HEK293 (cell line): Measurements from ENCODE around the gene NTMT1.

Experiments used
- BCL11A ChIP-seq: fragments of 450-650 bp; formaldehyde crosslinking; IDR thresholded peaks from 2 replicates; pipeline ENCODE4 v1.5.1; 2016; ENCODE audit warnings: low read depth, missing biosample characterization, missing genetic modification characterization
- KLF10 ChIP-seq: fragments of 450-650 bp; IDR thresholded peaks from 2 replicates; pipeline ENCODE4 v1.5.1; 2018; ENCODE audit warnings: missing biosample characterization, mild to moderate bottlenecking, missing genetic modification characterization
- KLF7 ChIP-seq: fragments of 450-650 bp; formaldehyde crosslinking; IDR thresholded peaks from 2 replicates; pipeline ENCODE4 v1.5.1; 2016; ENCODE audit warnings: missing biosample characterization, missing genetic modification characterization, borderline replicate concordance
- SALL2 ChIP-seq: fragments of 450-650 bp; formaldehyde crosslinking; IDR thresholded peaks from 2 replicates; pipeline ENCODE4 v1.5.0; 2017; ENCODE audit warnings: missing biosample characterization, mild to moderate bottlenecking, missing genetic modification characterization, borderline replicate concordance
- YY1 ChIP-seq: fragments of 450-650 bp; formaldehyde crosslinking; IDR thresholded peaks from 2 replicates; pipeline ENCODE4 v1.5.1; 2018; ENCODE audit warnings: missing biosample characterization, missing genetic modification characterization
- ZBTB1 ChIP-seq: fragments of 450-650 bp; formaldehyde crosslinking; IDR thresholded peaks from 2 replicates; pipeline ENCODE4 v1.5.1; 2016; ENCODE audit warnings: missing biosample characterization, missing genetic modification characterization
- ZBTB7A ChIP-seq: fragments of 450-650 bp; formaldehyde crosslinking; IDR thresholded peaks from 2 replicates; pipeline ENCODE4 v1.5.1; 2016; ENCODE audit warnings: low read depth, missing biosample characterization, missing genetic modification characterization
- ZNF10 ChIP-seq: fragments of 450-650 bp; formaldehyde crosslinking; IDR thresholded peaks from 2 replicates; pipeline ENCODE4 v1.5.1; 2017; ENCODE audit warnings: missing biosample characterization, missing genetic modification characterization
- ZNF121 ChIP-seq: fragments of 450-650 bp; formaldehyde crosslinking; IDR thresholded peaks from 2 replicates; pipeline ENCODE4 v1.5.1; 2016; ENCODE audit warnings: missing biosample characterization, missing genetic modification characterization
- ZNF140 ChIP-seq: fragments of 450-650 bp; formaldehyde crosslinking; IDR thresholded peaks from 2 replicates; pipeline ENCODE4 v1.5.1; 2016; ENCODE audit warnings: missing biosample characterization, missing genetic modification characterization
- ZNF19 ChIP-seq: fragments of 450-650 bp; formaldehyde crosslinking; IDR thresholded peaks from 2 replicates; pipeline ENCODE4; 2016; ENCODE audit warnings: missing biosample characterization, missing genetic modification characterization, low read depth
- ZNF214 ChIP-seq: fragments of 450-650 bp; formaldehyde crosslinking; IDR thresholded peaks from 2 replicates; pipeline ENCODE4 v1.5.1; 2017; ENCODE audit warnings: missing biosample characterization, mild to moderate bottlenecking, missing genetic modification characterization, borderline replicate concordance
- ZNF391 ChIP-seq: fragments of 450-650 bp; formaldehyde crosslinking; IDR thresholded peaks from 2 replicates; pipeline ENCODE4 v1.5.1; 2016; ENCODE audit warnings: low read depth, missing biosample characterization, missing genetic modification characterization, borderline replicate concordance
- ZNF514 ChIP-seq: fragments of 450-650 bp; formaldehyde crosslinking; IDR thresholded peaks from 2 replicates; pipeline ENCODE4 v1.5.1; 2016; ENCODE audit warnings: missing biosample characterization, missing genetic modification characterization
- ZNF610 ChIP-seq: fragments of 450-650 bp; formaldehyde crosslinking; IDR thresholded peaks from 2 replicates; pipeline ENCODE4 v1.5.1; 2016; ENCODE audit warnings: missing biosample characterization, missing genetic modification characterization, borderline replicate concordance
- ZNF639 ChIP-seq: fragments of 450-650 bp; formaldehyde crosslinking; IDR thresholded peaks from 2 replicates; pipeline ENCODE4 v1.5.1; 2016; ENCODE audit warnings: missing biosample characterization, missing genetic modification characterization
- ZNF701 ChIP-seq: fragments of 450-650 bp; formaldehyde crosslinking; IDR thresholded peaks from 2 replicates; pipeline ENCODE4 v1.5.1; 2016; ENCODE audit warnings: missing biosample characterization, missing genetic modification characterization
- ZNF843 ChIP-seq: fragments of 450-650 bp; formaldehyde crosslinking; IDR thresholded peaks from 2 replicates; pipeline ENCODE4 v1.5.1; 2016; ENCODE audit warnings: missing biosample characterization, missing genetic modification characterization
- TF ChIP-seq, protein P1 (sequence below): fragments of 450-650 bp; formaldehyde crosslinking; IDR thresholded peaks from 2 replicates; pipeline ENCODE4 v1.5.1; 2017; ENCODE audit warnings: missing biosample characterization, missing genetic modification characterization
- TF ChIP-seq, protein P2 (sequence below): fragments of 450-650 bp; formaldehyde crosslinking; IDR thresholded peaks from 2 replicates; pipeline ENCODE4; 2016; ENCODE audit warnings: missing biosample characterization, missing genetic modification characterization
- TF ChIP-seq, protein P3 (sequence below): fragments of 450-650 bp; formaldehyde crosslinking; IDR thresholded peaks from 2 replicates; pipeline ENCODE4 v1.5.1; 2016; ENCODE audit warnings: missing biosample characterization, missing genetic modification characterization
- TF ChIP-seq, protein P4 (sequence below): fragments of 450-650 bp; formaldehyde crosslinking; IDR thresholded peaks from 2 replicates; pipeline ENCODE4 v1.5.1; 2016; ENCODE audit warnings: missing biosample characterization, missing genetic modification characterization, borderline replicate concordance
- TF ChIP-seq, protein P5 (sequence below): fragments of 450-650 bp; formaldehyde crosslinking; IDR thresholded peaks from 2 replicates; pipeline ENCODE4 v1.5.1; 2017; ENCODE audit warnings: missing biosample characterization, missing genetic modification characterization

NTMT1 gene

GRCh38 chr9:129641750-129642585 lies 16.0 kb downstream of the NTMT1 start, which contains the start of gene ASB6 (continued):
- TF ChIP-seq SALL2: no peak
- TF ChIP-seq, protein P1, sequence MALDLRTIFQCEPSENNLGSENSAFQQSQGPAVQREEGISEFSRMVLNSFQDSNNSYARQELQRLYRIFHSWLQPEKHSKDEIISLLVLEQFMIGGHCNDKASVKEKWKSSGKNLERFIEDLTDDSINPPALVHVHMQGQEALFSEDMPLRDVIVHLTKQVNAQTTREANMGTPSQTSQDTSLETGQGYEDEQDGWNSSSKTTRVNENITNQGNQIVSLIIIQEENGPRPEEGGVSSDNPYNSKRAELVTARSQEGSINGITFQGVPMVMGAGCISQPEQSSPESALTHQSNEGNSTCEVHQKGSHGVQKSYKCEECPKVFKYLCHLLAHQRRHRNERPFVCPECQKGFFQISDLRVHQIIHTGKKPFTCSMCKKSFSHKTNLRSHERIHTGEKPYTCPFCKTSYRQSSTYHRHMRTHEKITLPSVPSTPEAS: no peak
- no peak for TF ChIP-seq ZNF19 (tag by site-specific recombination)
- no peak for TF ChIP-seq ZNF701
- no peak for TF ChIP-seq ZBTB1 (tag by site-specific recombination)
- TF ChIP-seq ZNF391: peak; percentile 90; the same call in 1 of the 2 replicates
- peak; percentile 96 for TF ChIP-seq ZNF10 (tag by site-specific recombination)
- peak; percentile 85 for TF ChIP-seq ZNF639
- no peak for TF ChIP-seq ZNF214 (tag by site-specific recombination)
- peak; percentile 92 for TF ChIP-seq KLF10 (tag by site-specific recombination)
- TF ChIP-seq ZNF610 (tag by site-specific recombination): 0 out of 2 replicates have a peak, but pooled peaks have one; percentile 39
- TF ChIP-seq, protein P2, sequence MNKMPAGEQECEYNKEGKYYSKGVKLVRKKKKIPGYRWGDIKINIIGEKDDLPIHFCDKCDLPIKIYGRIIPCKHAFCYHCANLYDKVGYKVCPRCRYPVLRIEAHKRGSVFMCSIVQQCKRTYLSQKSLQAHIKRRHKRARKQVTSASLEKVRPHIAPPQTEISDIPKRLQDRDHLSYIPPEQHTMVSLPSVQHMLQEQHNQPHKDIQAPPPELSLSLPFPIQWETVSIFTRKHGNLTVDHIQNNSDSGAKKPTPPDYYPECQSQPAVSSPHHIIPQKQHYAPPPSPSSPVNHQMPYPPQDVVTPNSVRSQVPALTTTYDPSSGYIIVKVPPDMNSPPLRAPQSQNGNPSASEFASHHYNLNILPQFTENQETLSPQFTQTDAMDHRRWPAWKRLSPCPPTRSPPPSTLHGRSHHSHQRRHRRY (tag by site-specific recombination): no peak
- peak; percentile 75 for TF ChIP-seq ZNF843 (tag by site-specific recombination)
- TF ChIP-seq, protein P3, sequence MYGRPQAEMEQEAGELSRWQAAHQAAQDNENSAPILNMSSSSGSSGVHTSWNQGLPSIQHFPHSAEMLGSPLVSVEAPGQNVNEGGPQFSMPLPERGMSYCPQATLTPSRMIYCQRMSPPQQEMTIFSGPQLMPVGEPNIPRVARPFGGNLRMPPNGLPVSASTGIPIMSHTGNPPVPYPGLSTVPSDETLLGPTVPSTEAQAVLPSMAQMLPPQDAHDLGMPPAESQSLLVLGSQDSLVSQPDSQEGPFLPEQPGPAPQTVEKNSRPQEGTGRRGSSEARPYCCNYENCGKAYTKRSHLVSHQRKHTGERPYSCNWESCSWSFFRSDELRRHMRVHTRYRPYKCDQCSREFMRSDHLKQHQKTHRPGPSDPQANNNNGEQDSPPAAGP (tag by site-specific recombination): peak; percentile 96
- TF ChIP-seq YY1 (tag by site-specific recombination): peak; percentile 44; the same call in 1 of the 2 replicates
- no peak for TF ChIP-seq ZNF121 (tag by site-specific recombination)
- TF ChIP-seq, protein P4, sequence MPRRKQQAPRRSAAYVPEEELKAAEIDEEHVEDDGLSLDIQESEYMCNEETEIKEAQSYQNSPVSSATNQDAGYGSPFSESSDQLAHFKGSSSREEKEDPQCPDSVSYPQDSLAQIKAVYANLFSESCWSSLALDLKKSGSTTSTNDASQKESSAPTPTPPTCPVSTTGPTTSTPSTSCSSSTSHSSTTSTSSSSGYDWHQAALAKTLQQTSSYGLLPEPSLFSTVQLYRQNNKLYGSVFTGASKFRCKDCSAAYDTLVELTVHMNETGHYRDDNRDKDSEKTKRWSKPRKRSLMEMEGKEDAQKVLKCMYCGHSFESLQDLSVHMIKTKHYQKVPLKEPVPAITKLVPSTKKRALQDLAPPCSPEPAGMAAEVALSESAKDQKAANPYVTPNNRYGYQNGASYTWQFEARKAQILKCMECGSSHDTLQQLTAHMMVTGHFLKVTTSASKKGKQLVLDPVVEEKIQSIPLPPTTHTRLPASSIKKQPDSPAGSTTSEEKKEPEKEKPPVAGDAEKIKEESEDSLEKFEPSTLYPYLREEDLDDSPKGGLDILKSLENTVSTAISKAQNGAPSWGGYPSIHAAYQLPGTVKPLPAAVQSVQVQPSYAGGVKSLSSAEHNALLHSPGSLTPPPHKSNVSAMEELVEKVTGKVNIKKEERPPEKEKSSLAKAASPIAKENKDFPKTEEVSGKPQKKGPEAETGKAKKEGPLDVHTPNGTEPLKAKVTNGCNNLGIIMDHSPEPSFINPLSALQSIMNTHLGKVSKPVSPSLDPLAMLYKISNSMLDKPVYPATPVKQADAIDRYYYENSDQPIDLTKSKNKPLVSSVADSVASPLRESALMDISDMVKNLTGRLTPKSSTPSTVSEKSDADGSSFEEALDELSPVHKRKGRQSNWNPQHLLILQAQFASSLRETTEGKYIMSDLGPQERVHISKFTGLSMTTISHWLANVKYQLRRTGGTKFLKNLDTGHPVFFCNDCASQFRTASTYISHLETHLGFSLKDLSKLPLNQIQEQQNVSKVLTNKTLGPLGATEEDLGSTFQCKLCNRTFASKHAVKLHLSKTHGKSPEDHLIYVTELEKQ (tag by site-specific recombination): peak; percentile 36; the same call in 1 of the 2 replicates
- peak; percentile 95 for TF ChIP-seq BCL11A (tag by site-specific recombination)
- peak; percentile 60; the same call in 1 of the 2 replicates for TF ChIP-seq KLF7 (tag by site-specific recombination)
- TF ChIP-seq ZNF140: no peak
- TF ChIP-seq ZBTB7A: peak; percentile 89
- TF ChIP-seq, protein P5, sequence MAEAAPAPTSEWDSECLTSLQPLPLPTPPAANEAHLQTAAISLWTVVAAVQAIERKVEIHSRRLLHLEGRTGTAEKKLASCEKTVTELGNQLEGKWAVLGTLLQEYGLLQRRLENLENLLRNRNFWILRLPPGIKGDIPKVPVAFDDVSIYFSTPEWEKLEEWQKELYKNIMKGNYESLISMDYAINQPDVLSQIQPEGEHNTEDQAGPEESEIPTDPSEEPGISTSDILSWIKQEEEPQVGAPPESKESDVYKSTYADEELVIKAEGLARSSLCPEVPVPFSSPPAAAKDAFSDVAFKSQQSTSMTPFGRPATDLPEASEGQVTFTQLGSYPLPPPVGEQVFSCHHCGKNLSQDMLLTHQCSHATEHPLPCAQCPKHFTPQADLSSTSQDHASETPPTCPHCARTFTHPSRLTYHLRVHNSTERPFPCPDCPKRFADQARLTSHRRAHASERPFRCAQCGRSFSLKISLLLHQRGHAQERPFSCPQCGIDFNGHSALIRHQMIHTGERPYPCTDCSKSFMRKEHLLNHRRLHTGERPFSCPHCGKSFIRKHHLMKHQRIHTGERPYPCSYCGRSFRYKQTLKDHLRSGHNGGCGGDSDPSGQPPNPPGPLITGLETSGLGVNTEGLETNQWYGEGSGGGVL (tag by site-specific recombination): no peak; the same call in none of the 2 replicates
- no peak for TF ChIP-seq ZNF514 (tag by site-specific recombination)
